Glutamatergic neuron (in vitro differentiated cells): ENCODE data around the gene MACROD2. TPM values are rescaled to one million over a fixed set of nuclear protein-coding genes. Genes with fewer than 3 reads are reported as not detected.

Source experiments
- DNase-seq: peaks from one replicate; pipeline ENCODE4 v3.0.0; 2022
- H3K27ac Mint-ChIP-seq: one replicate; pipeline ENCODE4 v1.8.0; 2020; ENCODE audit warnings: mild to moderate bottlenecking, mixed read lengths, inconsistent platforms; ENCODE audit not compliant: unreplicated experiment
- H3K27me3 Mint-ChIP-seq: one replicate; pipeline ENCODE4 v1.8.0; 2020; ENCODE audit warnings: mild to moderate bottlenecking, moderate library complexity, mixed read lengths, inconsistent platforms; ENCODE audit not compliant: unreplicated experiment
- H3K36me3 Mint-ChIP-seq: one replicate; pipeline ENCODE4 v1.8.0; 2020; ENCODE audit warnings: mild to moderate bottlenecking, mixed read lengths, inconsistent platforms; ENCODE audit not compliant: unreplicated experiment
- H3K4me1 Mint-ChIP-seq: one replicate; pipeline ENCODE4 v1.8.0; 2020; ENCODE audit warnings: mild to moderate bottlenecking, low read depth, mixed read lengths, inconsistent platforms; ENCODE audit not compliant: unreplicated experiment
- H3K4me3 Mint-ChIP-seq: one replicate; pipeline ENCODE4 v1.8.0; 2020; ENCODE audit warnings: mild to moderate bottlenecking, mixed read lengths, inconsistent platforms; ENCODE audit not compliant: unreplicated experiment
- H3K9me3 Mint-ChIP-seq: one replicate; pipeline ENCODE4 v1.8.0; 2020; ENCODE audit warnings: mild to moderate bottlenecking, moderate library complexity, mixed read lengths, inconsistent platforms; ENCODE audit not compliant: unreplicated experiment
- total RNA-seq: library from RNA; stranded (reverse); fragmentation: NEBNext Ultra II Directional; extraction: Animal tissue kit (Norgen Biotek cat#: 25700); gene quantifications from one replicate; pipeline ENCODE4 v1.2.1, GENCODE V29; 2021; ENCODE audit not compliant: unreplicated experiment
- TF ChIP-seq, protein P1 (sequence below): fragments of 200-600 bp; sonication (generic); IDR thresholded peaks from one replicate; pipeline ENCODE4 v1.5.0; 2021; ENCODE audit not compliant: partially characterized antibody, unreplicated experiment

MACROD2 gene
- total RNA-seq, 1 donor from 2014 or later, result 8.7 TPM

DNA sequence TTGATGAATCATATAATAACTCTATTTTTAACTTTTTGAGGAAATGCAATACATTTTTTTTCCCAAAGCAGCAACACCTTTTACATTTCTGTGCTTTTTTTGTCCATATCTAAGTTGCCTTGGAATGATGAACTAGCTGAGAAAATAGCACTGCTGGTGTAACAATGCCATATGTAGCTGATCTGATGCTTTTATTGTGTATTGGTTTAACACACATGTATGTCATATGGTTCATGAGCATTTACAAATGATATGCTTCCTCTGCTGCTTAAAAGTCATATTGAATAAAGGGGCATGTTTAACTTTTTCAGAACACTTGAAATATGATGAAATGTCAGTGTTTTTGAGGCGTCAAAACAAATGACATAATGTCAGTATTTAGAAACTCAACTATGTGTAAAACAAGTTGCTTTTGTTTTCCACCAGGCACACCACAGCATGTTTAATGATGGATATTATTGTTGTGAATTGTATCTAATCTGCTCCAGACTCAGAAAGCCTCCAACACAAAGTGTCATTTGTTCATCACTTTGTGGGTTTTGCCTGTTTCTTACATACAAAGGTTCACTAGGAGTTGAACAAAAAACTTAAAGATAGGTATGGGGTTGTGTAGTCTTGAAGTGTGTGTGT lies 1117.9 kb downstream of the MACROD2 start:
- no peak overlapping the region for H3K4me3 Mint-ChIP-seq
- H3K27ac Mint-ChIP-seq, result no peak overlapping the region
- peaks cover 6% of the 10 kb centered on the region for H3K27me3 Mint-ChIP-seq
- TF ChIP-seq, protein P1, sequence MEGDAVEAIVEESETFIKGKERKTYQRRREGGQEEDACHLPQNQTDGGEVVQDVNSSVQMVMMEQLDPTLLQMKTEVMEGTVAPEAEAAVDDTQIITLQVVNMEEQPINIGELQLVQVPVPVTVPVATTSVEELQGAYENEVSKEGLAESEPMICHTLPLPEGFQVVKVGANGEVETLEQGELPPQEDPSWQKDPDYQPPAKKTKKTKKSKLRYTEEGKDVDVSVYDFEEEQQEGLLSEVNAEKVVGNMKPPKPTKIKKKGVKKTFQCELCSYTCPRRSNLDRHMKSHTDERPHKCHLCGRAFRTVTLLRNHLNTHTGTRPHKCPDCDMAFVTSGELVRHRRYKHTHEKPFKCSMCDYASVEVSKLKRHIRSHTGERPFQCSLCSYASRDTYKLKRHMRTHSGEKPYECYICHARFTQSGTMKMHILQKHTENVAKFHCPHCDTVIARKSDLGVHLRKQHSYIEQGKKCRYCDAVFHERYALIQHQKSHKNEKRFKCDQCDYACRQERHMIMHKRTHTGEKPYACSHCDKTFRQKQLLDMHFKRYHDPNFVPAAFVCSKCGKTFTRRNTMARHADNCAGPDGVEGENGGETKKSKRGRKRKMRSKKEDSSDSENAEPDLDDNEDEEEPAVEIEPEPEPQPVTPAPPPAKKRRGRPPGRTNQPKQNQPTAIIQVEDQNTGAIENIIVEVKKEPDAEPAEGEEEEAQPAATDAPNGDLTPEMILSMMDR, result no peak
- no peaks in the 10 kb centered on the region for H3K36me3 Mint-ChIP-seq
- no peaks in the 10 kb centered on the region for H3K9me3 Mint-ChIP-seq
- no peak for DNase-seq
- H3K4me1 Mint-ChIP-seq, result no peaks in the 10 kb centered on the region

DNA sequence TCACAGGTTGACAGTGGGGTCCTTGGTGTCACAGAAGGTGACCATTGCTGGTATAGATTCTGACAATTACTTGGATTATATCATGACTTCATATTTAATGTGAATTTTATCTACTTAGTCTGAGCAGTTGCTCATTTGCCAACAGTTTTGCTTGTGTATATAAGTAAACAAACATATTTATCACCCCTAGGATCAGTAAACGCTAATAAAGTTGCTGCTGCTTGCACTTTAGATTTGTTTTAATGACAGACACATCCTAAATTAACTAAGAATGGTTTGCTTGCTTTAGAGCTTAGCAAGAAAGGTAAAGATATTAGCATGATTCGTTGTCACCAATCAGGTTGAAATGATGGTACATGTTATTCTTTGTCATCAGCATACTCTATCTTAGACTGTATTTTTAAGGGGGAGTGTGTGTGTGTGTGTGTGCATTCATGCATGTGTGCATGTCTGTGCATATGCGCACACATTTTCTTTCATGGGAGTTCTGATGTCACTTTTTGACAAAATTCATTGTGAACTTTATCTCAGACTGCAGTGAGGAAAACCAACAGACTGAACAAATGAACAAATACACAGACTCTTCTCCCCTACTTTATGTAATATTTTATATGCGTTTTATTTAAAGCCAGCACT lies 1124.7 kb downstream of the MACROD2 start:
- no peak overlapping the region for H3K4me3 Mint-ChIP-seq
- no peaks in the 10 kb centered on the region for H3K9me3 Mint-ChIP-seq
- H3K27ac Mint-ChIP-seq, result no peak overlapping the region
- H3K36me3 Mint-ChIP-seq, result no peaks in the 10 kb centered on the region
- H3K4me1 Mint-ChIP-seq, result no peaks in the 10 kb centered on the region
- H3K27me3 Mint-ChIP-seq, result peaks cover 3% of the 10 kb centered on the region
- DNase-seq, result no peak
- TF ChIP-seq, protein P1, result no peak

DNA sequence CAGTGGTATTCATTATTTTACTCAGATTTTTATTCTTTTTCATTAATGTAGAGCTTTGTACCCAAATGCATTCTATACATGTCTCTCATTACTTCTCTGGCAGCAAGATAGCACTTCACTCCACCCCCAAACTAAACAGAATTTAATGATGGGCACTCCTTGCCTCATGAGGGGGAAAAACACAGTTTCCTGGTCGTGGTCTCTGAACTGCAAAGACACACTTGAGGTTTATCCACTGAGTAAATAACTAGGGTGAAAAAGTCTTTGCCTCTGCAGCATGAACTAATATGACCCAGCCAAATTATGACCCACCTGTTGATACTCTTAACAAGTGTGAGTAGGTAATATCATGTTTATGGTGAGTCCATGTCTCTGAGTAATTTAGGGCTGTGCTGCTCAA lies 1127.3 kb downstream of the MACROD2 start:
- peaks cover 2% of the 10 kb centered on the region for H3K9me3 Mint-ChIP-seq
- no peak for DNase-seq

DNA sequence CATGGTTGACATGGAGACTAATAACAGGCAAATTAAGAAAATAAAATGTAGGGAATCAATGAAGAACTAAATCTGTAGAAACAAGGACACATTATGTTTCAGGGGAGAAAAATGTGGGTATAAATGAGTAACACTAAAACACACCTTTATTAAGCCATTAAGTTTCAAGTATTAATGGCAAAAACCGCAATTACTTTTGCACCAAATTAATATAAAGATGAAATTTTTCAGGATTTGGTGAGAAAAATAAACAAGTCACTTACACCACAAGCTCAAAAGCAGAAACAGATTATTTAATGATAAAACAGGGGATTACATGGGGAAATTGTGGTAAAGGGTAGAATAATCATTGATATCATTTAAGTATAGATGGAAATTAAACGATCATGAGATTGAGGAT lies 1135.9 kb downstream of the MACROD2 start:
- DNase-seq, result no peak
- Mint-ChIP-seq H3K27ac (no peak overlapping the region), H3K27me3 (no peaks in the 10 kb centered on the region), H3K4me1 (peaks cover 9% of the 10 kb centered on the region), H3K4me3 (no peak overlapping the region), H3K9me3 (no peaks in the 10 kb centered on the region), H3K36me3 (no peaks in the 10 kb centered on the region)
- TF ChIP-seq, protein P1, result no peak

More for the DNA sequence above, 1127.3 kb downstream of the MACROD2 start:
- H3K4me1 Mint-ChIP-seq, result no peaks in the 10 kb centered on the region
- no peaks in the 10 kb centered on the region for H3K27me3 Mint-ChIP-seq
- TF ChIP-seq, protein P1, result no peak
- no peak overlapping the region for H3K27ac Mint-ChIP-seq
- H3K4me3 Mint-ChIP-seq, result no peak overlapping the region
- no peaks in the 10 kb centered on the region for H3K36me3 Mint-ChIP-seq

DNA sequence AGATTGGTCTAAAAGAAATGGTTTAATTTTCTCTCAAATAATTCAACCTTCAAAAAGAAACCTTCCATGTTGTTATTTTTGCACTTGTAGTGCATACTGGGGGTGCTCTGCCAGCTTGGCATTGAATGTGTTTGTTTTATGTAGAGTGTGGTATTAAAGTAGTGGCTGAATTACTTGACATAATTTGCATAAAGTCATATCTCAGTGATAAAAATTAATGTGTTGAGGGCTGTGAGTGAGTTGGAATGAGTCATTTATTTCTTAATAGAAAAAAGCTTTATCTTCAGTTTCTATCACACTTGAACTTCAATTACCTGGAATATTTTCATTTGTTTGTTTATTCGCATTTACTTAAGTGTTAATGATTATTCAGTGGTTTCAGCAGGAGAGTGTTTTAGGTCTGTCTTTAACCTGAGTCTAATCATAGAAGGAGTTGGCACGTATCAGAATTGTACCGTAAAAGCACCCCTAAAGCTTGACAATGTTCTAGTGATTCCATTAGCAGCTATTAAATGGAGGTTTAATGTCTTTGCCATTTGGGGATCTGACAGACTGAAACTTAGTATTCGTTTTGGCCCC lies 1143.3 kb downstream of the MACROD2 start:
- Mint-ChIP-seq H3K4me3 (no peak overlapping the region), H3K27ac (no peak overlapping the region), H3K4me1 (peaks cover 7% of the 10 kb centered on the region), H3K9me3 (no peaks in the 10 kb centered on the region), H3K27me3 (no peaks in the 10 kb centered on the region), H3K36me3 (no peaks in the 10 kb centered on the region)
- DNase-seq, result no peak
- TF ChIP-seq, protein P1, result no peak
